Calu3 (cell line): Measurements from ENCODE around the gene PGLYRP3. TPM values are rescaled to one million over a fixed set of nuclear protein-coding genes. Genes with fewer than 3 reads are reported as not detected.
A peak's percentile ranks its signal among the peaks of the same experiment; 100 is the strongest.

Experiments
- BruUV-seq: library from RNA; stranded (reverse); fragments of 400-500 nt; replicated peaks from 2 replicates; lab custom pipeline; 2021; lab: Mats Ljungman, UMichigan
- CTCF ChIA-PET: fragments of 300-600 bp; sonication (Branson Sonifier 250); formaldehyde crosslinking; loops from one replicate; lab custom pipeline; 2022; ENCODE audit warnings: antibody characterized with exemption; lab: Charles Lee
- DNase-seq: peaks from one replicate; pipeline ENCODE4 v3.0.0; 2022
- H3K27ac Mint-ChIP-seq: one replicate; pipeline ENCODE4 v1.8.0; 2022; ENCODE audit warnings: mixed read lengths; ENCODE audit not compliant: unreplicated experiment
- H3K27me3 Mint-ChIP-seq: one replicate; pipeline ENCODE4 v1.8.0; 2022; ENCODE audit warnings: mixed read lengths; ENCODE audit not compliant: unreplicated experiment
- H3K36me3 Mint-ChIP-seq: one replicate; pipeline ENCODE4 v1.8.0; 2022; ENCODE audit warnings: mild to moderate bottlenecking, moderate library complexity, mixed read lengths; ENCODE audit not compliant: insufficient read depth, unreplicated experiment
- H3K4me1 Mint-ChIP-seq: one replicate; pipeline ENCODE4 v1.8.0; 2022; ENCODE audit warnings: mild to moderate bottlenecking, low read depth, mixed read lengths; ENCODE audit not compliant: unreplicated experiment
- H3K4me3 Mint-ChIP-seq: one replicate; pipeline ENCODE4 v1.8.0; 2022; ENCODE audit warnings: mild to moderate bottlenecking, low read depth, moderate library complexity, mixed read lengths; ENCODE audit not compliant: unreplicated experiment
- H3K9me3 Mint-ChIP-seq: one replicate; pipeline ENCODE4 v1.8.0; 2022; ENCODE audit warnings: low read depth, mixed read lengths; ENCODE audit not compliant: unreplicated experiment
- CTCF ChIP-seq: fragments of 200-600 bp; IDR thresholded peaks from one replicate; pipeline ENCODE4 v1.8.0; 2022; ENCODE audit warnings: antibody characterized with exemption; ENCODE audit not compliant: unreplicated experiment
- intact Hi-C: fragments of 100-400 bp; cut with micrococcal nuclease; formaldehyde crosslinking; loops from one replicate; pipeline ENCODE4 v1.10.0; 2022; ENCODE audit not compliant: unreplicated experiment
- total RNA-seq: library from RNA; stranded (reverse); gene quantifications from 2 replicates; pipeline ENCODE4 v1.2.3, GENCODE V29; 2022

Gene PGLYRP3
- total RNA-seq, 1 experiment from 2014 or later = not detected

- peak overlapping the region; percentile 35 for H3K4me3 Mint-ChIP-seq
- CTCF ChIA-PET = interaction anchor here (0.6 kb wide), 1 partner anchor 24 kb away, joined by 3 read pairs; no protein-coding TSS in a partner anchor
- peak; percentile 21 for DNase-seq
- no peak for TF ChIP-seq CTCF
- no peak overlapping the region for H3K27ac Mint-ChIP-seq
- H3K4me1 Mint-ChIP-seq = no peaks in the 10 kb centered on the region
- no TSS peak for BruUV-seq
- H3K27me3 Mint-ChIP-seq = peaks cover 89% of the 10 kb centered on the region
- H3K36me3 Mint-ChIP-seq = no peaks in the 10 kb centered on the region
- intact Hi-C loops = no loop called here
- H3K9me3 Mint-ChIP-seq = no peaks in the 10 kb centered on the region
These were observed 51.3 kb downstream of the PGLYRP3 start for GRCh38 chr1:153261281-153262069.

GRCh38 chr1:153260585-153261280 is 52.0 kb downstream of the PGLYRP3 start:
- no peak for TF ChIP-seq CTCF
- peaks cover 87% of the 10 kb centered on the region for H3K27me3 Mint-ChIP-seq
- DNase-seq = no peak
- H3K36me3 Mint-ChIP-seq = no peaks in the 10 kb centered on the region
- BruUV-seq = no TSS peak
- no peak overlapping the region for H3K27ac Mint-ChIP-seq
- CTCF ChIA-PET = interaction anchor here (0.6 kb wide), 1 partner anchor 23 kb away, joined by 3 read pairs; no protein-coding TSS in a partner anchor
- no peaks in the 10 kb centered on the region for H3K4me1 Mint-ChIP-seq
- H3K4me3 Mint-ChIP-seq = no peak overlapping the region
- intact Hi-C loops = no loop called here
- no peaks in the 10 kb centered on the region for H3K9me3 Mint-ChIP-seq

- no peak within 1 kb of the TSS for H3K4me3 Mint-ChIP-seq
- TF ChIP-seq CTCF = no peak
- peaks cover 89% of the 10 kb centered on the region for H3K27me3 Mint-ChIP-seq
- no peak within 1 kb of the TSS for H3K27ac Mint-ChIP-seq
- CTCF ChIA-PET = no interaction called here
- no peak for DNase-seq
- intact Hi-C loops = no loop called here
- H3K9me3 Mint-ChIP-seq = no peaks in the 10 kb centered on the region
- no TSS peak for BruUV-seq
- H3K36me3 Mint-ChIP-seq = no peaks in the 10 kb centered on the region
- H3K4me1 Mint-ChIP-seq = no peaks in the 10 kb centered on the region
These were observed 53.4 kb downstream of the PGLYRP3 start, which contains the start of gene LORICRIN for GRCh38 chr1:153259387-153259786. Gene LORICRIN, plus strand, starts transcription at chr1:153259687. Its CDS starts 1,263 bp downstream, at chr1:153260950.

- Mint-ChIP-seq H3K9me3 (no peaks in the 10 kb centered on the region), H3K36me3 (no peaks in the 10 kb centered on the region), H3K4me1 (no peaks in the 10 kb centered on the region), H3K27me3 (peaks cover 89% of the 10 kb centered on the region), H3K4me3 (no peak overlapping the region), H3K27ac (no peak overlapping the region)
- no peak for TF ChIP-seq CTCF
- DNase-seq = no peak
- no TSS peak for BruUV-seq
- CTCF ChIA-PET = interaction anchor here (1.1 kb wide), 1 partner anchor 23 kb away, joined by 3 read pairs; no protein-coding TSS in a partner anchor
- intact Hi-C loops = no loop called here
These were observed 59.1 kb downstream of the PGLYRP3 start for GRCh38 chr1:153253693-153254092.
